ENCODE data around the gene METTL14. TPM values are rescaled to one million over a fixed set of nuclear protein-coding genes. Genes with fewer than 3 reads are reported as not detected.

METTL14 gene
- total and polyA plus RNA-seq, 2 donors (not counting 1 experiment from before 2014, with no cell fraction given) = 8.0 to 74.8 TPM

GRCh38 chr4:118676128-118676527 is 9.1 kb upstream of the METTL14 start:
- H3K9me3 ChIP-seq (ENCODE audit: control extremely low read depth in 1 of 3, control insufficient read depth in 2 of 3, insufficient read depth in 1 of 3, low read length in 2 of 3) = no peaks in the 10 kb centered on the region
- H3K36me3 ChIP-seq (replicated peaks in 1 of 2; ENCODE audit: control extremely low read depth in 1 of 2, control insufficient read depth in 1 of 2, extremely low read depth in 1 of 2, insufficient read depth in 2 of 2, low read length in 1 of 2) = no peaks in the 10 kb centered on the region
- POLR2A ChIA-PET = no interaction called here
- no peak overlapping the region for H3K27ac ChIP-seq (ENCODE audit: low read length in 2 of 2)
- no peak overlapping the region for H3K4me3 ChIP-seq (ENCODE audit: control extremely low read depth in 1 of 5, extremely low read depth in 1 of 5, insufficient read depth in 1 of 5, low read depth in 2 of 5, low read length in 4 of 5)
- CTCF ChIA-PET = no interaction called here
- Mint-ChIP-seq H3K27ac (no peak overlapping the region), H3K27me3 (no peaks in the 10 kb centered on the region), H3K4me1 (no peaks in the 10 kb centered on the region), H3K4me3 (no peak overlapping the region), H3K9me3 (ENCODE audit: insufficient read depth) (no peaks in the 10 kb centered on the region)
- H3K79me2 ChIP-seq (ENCODE audit: control insufficient read depth, insufficient read depth, low read length) = no peaks in the 10 kb centered on the region
- H3K9ac ChIP-seq (ENCODE audit: low read length) = no peak overlapping the region
- no peak overlapping the region for H2AFZ ChIP-seq (ENCODE audit: insufficient read depth, low read depth, low read length, poor library complexity, severe bottlenecking)
- no peak for ATAC-seq (ENCODE audit: low read depth)
- H4K20me1 ChIP-seq (ENCODE audit: control insufficient read depth, insufficient read depth, low read length, poor library complexity, severe bottlenecking) = no peaks in the 10 kb centered on the region
- TF ChIP-seq CTCF (IDR thresholded peaks at IDR 0.05) = no peak
- TF ChIP-seq EZH2 (IDR thresholded peaks at IDR 0.05; ENCODE audit: borderline replicate concordance, insufficient read depth, low read depth, low read length, poor library complexity, severe bottlenecking) = no peak
- WGBS (ENCODE audit: insufficient coverage) = no CpG with 5 or more reads among the region's 2 CpGs
- no peak for DNase-seq
- H3K27me3 ChIP-seq (replicated peaks in 1 of 4; ENCODE audit: control extremely low read depth in 1 of 4, control insufficient read depth in 3 of 4, insufficient read depth in 4 of 4, low read length in 3 of 4) = no peaks in the 10 kb centered on the region
- no peak overlapping the region for H3K4me2 ChIP-seq (replicated peaks; ENCODE audit: low read depth, low read length, poor library complexity, severe bottlenecking)
- intact Hi-C loops (cut with micrococcal nuclease) = no loop called here
- H3K4me1 ChIP-seq (ENCODE audit: control insufficient read depth in 2 of 2, insufficient read depth in 2 of 2, low read length in 2 of 2) = no peaks in the 10 kb centered on the region

GRCh38 chr4:118680808-118681207 is 4.4 kb upstream of the METTL14 start:
- Histone ChIP-seq H3K79me2 (ENCODE audit: control insufficient read depth, insufficient read depth, low read length) (peaks cover 4% of the 10 kb centered on the region), H3K9ac (ENCODE audit: low read length) (no peak overlapping the region), H3K36me3 (replicated peaks in 1 of 2; ENCODE audit: control extremely low read depth in 1 of 2, control insufficient read depth in 1 of 2, extremely low read depth in 1 of 2, insufficient read depth in 2 of 2, low read length in 1 of 2) (no peaks in the 10 kb centered on the region), H3K4me2 (replicated peaks; ENCODE audit: low read depth, low read length, poor library complexity, severe bottlenecking) (no peak overlapping the region), H3K27ac (ENCODE audit: low read length in 2 of 2) (no peak overlapping the region), H4K20me1 (ENCODE audit: control insufficient read depth, insufficient read depth, low read length, poor library complexity, severe bottlenecking) (no peaks in the 10 kb centered on the region), H3K27me3 (replicated peaks in 1 of 4; ENCODE audit: control extremely low read depth in 1 of 4, control insufficient read depth in 3 of 4, insufficient read depth in 4 of 4, low read length in 3 of 4) (no peaks in the 10 kb centered on the region), H3K4me1 (ENCODE audit: control insufficient read depth in 2 of 2, insufficient read depth in 2 of 2, low read length in 2 of 2) (peaks cover 2 to 4% of the 10 kb centered on the region in 2 donors), H3K9me3 (ENCODE audit: control extremely low read depth in 1 of 3, control insufficient read depth in 2 of 3, insufficient read depth in 1 of 3, low read length in 2 of 3) (no peaks in the 10 kb centered on the region), H2AFZ (ENCODE audit: insufficient read depth, low read depth, low read length, poor library complexity, severe bottlenecking) (no peak overlapping the region), H3K4me3 (ENCODE audit: control extremely low read depth in 1 of 5, extremely low read depth in 1 of 5, insufficient read depth in 1 of 5, low read depth in 2 of 5, low read length in 4 of 5) (no peak overlapping the region)
- H3K27me3 Mint-ChIP-seq = no peaks in the 10 kb centered on the region
- no CpG with 5 or more reads among the region's 1 CpG for WGBS (ENCODE audit: insufficient coverage)
- no peak for ATAC-seq (ENCODE audit: low read depth)
- no peak overlapping the region for H3K4me3 Mint-ChIP-seq
- POLR2A ChIA-PET = no interaction called here
- peaks cover 8% of the 10 kb centered on the region for H3K4me1 Mint-ChIP-seq
- H3K27ac Mint-ChIP-seq = no peak overlapping the region
- H3K9me3 Mint-ChIP-seq (ENCODE audit: insufficient read depth) = no peaks in the 10 kb centered on the region
- no peak for DNase-seq
- CTCF ChIA-PET = no interaction called here
- TF ChIP-seq CTCF (IDR thresholded peaks at IDR 0.05) (no peak), EZH2 (IDR thresholded peaks at IDR 0.05; ENCODE audit: borderline replicate concordance, insufficient read depth, low read depth, low read length, poor library complexity, severe bottlenecking) (no peak)
- intact Hi-C loops (cut with micrococcal nuclease) = no loop called here

All from B cell (primary cell).